HG03108 (cell line): ENCODE measurements around the gene DHRS7C.

Experiments used
- ATAC-seq: cut with Tn5 transposase; IDR thresholded peaks from one replicate; pipeline ENCODE4 v1.9.1; 2021; ENCODE audit warnings: moderate library complexity; ENCODE audit not compliant: unreplicated experiment

The DHRS7C gene

DNA sequence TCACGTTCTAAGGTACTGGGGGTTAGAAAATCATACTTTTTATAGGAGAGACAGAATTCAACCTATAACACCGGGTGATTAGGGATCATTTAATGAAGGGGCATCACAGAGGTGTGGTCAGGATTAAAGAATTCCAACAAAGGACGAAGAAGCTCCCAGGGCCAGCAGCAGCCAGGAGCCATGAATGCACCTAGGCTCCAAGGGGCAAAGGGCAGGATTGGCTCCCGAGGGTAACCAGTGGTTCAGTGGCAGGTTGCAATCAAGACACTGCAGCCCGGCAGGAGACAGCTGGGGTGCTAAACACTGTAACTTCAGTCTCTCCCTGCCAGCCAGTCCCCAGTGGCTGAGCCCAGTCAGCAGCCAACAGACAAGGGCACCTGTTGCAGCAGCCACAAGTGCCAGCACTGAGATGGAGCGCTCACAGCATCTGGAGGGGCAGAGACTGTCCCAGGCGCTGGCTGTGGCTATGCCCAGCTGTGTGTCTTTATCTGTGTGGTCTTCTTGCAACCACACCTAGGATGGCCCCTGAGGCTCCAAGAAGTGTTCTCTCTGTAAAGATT is 23.9 kb downstream of the DHRS7C start:
- no peak for ATAC-seq

DNA sequence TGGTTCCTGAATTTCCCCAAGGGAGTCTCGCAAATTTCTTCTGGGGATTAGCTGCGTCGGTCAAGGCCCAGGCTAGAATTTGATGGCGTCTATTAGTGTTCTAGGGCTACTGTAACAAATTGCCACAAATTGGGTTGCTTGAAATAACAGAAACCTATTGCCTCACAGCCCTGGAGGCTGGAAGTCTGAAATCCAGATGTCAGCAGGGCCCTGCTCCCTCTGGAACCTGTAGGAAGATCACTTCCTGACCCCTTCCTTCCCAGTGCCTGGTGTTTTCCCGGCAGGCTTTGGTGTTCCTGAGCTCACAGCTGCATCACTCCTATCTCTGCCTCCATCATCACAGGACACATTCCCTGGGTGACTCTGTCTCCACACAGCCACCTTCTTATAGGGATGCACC is 24.4 kb downstream of the DHRS7C start:
- ATAC-seq, result no peak

GRCh38 chr17:9765322-9765721 is 26.1 kb downstream of the DHRS7C start:
- no peak for ATAC-seq

DNA sequence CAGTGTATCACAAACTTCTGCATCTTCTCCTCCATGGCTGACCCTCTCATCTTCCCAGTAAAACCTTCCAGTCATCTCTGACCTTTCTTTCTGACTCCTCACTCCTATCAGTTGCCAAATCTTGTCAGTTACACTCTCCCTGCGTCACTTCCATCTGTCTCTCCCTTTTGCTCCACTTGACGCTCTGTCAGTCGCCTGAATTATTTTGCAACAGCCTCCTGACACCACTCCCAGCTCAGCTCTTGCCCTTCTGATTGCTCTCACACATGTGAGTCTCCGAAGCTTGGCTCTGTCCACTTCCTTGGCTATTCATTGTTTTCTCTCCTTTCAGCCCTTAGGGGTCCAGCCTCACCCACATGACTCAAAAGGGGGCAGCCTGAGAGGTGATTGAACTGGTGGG is 27.7 kb downstream of the DHRS7C start:
- ATAC-seq, result no peak

GRCh38 chr17:9760266-9760665 is 31.1 kb downstream of the DHRS7C start:
- no peak for ATAC-seq

- ATAC-seq, result no peak
These were observed 36.3 kb downstream of the DHRS7C start for GRCh38 chr17:9755083-9755482.

DNA sequence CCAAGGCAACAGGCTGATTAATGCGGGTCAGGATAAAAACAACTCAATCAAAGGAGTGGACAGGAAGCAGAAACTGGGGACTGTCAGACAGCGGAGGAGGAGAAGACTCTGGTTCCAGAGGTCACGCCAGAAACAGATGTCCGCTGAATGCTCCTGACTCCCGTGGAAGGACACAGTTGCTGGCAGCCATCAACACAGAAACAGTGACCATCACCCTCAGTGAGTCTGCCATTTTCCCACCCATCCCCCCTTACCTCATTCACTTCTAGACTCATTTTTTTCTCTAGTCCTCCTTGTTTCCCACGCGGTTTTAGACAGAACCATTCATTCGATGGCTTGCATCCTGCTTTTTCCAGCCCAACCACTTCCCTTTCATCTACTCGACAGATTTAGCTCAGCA is 40.9 kb downstream of the DHRS7C start:
- no peak for ATAC-seq

DNA sequence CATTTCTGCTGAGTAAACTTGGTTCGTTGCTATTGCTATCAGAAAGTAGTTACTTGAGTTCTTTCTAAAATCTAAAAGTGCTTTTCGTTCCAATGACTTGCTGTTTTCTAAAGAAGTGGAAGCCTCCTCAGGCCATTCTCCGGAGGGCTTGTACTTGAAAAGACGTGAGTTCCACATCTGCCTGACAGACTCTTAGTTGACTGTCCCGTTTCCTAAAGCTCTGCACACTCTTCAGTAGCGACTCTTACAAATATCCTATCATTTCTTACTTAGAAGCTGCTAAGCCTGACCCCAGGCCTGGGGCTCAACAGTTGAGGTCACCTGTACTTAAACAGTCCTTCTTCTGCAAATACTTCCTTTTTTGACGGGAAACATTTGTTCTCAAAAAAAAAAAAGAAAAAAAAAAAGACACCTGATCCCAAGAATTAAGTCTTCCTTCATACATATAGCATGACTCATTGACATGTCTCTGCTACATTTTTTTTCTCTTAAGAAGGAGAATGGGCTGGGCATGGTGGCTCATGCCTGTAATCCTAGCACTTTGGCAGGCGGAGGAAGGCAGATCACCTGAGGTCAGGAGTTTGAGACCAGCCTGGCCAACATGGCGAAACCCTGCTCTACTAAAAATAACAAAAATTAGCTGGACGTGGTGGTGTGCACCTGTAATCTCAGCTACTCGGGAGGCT is 61.5 kb downstream of the DHRS7C start:
- ATAC-seq, result no peak

GRCh38 chr17:9729034-9729650 is 62.2 kb downstream of the DHRS7C start:
- no peak for ATAC-seq

DNA sequence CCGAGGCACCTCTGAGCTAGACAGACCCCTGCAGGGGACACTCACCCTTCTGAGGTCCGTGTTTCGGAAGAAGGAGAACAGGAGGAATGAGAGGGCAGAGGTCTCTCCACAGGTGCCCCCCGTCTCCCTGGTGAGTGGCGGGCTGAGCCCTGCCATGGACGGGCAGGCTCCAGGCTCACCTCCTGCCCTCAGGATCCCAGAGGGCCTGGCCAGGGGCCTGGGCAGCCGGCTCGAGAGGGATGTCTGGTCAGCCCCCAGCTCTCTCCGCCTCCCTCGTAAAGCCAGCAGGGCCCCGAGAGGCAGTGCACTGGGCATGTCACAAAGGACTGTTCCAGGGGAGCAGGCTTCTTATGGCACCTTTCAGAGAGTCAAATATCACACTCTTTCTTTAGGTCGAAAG is 62.8 kb downstream of the DHRS7C start:
- ATAC-seq, result no peak

GRCh38 chr17:9728005-9728404 is 63.4 kb downstream of the DHRS7C start:
- no peak for ATAC-seq

DNA sequence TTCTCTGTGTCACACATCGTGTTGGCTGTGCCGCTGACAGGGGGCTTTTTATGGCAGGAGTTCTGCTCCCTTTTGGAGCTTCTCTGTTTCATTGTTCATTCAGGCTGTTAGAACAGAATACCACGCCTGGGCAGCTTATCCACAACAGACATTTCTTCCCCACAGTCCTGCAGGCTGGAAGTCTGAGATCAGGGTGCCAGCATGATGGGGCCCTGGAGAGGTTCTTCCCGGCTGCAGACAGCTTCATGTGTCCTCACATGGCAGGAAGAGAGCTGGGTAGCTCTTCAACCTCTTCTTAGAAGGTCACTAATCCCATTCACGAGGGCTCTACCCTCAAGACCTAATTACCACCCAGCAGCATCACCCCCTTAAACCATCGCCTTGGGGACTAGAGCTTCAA is 65.1 kb downstream of the DHRS7C start:
- ATAC-seq, result no peak

GRCh38 chr17:9725575-9725974 is 65.8 kb downstream of the DHRS7C start:
- no peak for ATAC-seq
